Body of pancreas (tissue), 4 donors: ENCODE measurements around the gene NTRK2.

Source experiments
- CTCF ChIP-seq, 7 experiments: fragments of 450-650 bp in 4 of 7; fragments of 200-600 bp in 3 of 7; sonication (generic) in 3 of 7; IDR thresholded peaks; one replicate each; pipeline ENCODE4 v1.5.1; 2016 to 2019; ENCODE audit warnings: antibody characterized with exemption in 7 of 7
- POLR2A ChIP-seq, 3 donors: fragments of 450-650 bp; IDR thresholded peaks; one replicate each; pipeline ENCODE4 v1.6.1; 2016; ENCODE audit warnings: antibody characterized with exemption in 3 of 3, mild to moderate bottlenecking in 2 of 3

GRCh38 chr9:84898188-84898587, 228.7 kb downstream of the NTRK2 start:
- no peak for TF ChIP-seq CTCF (IDR thresholded peaks at IDR 0.05)
- TF ChIP-seq POLR2A (IDR thresholded peaks at IDR 0.05), result no peak
